Type B pancreatic cell (in vitro differentiated cells): ENCODE data around the gene NODAL. TPM values are rescaled to one million over a fixed set of nuclear protein-coding genes. Genes with fewer than 3 reads are reported as not detected.

Experiments used
- DNase-seq: peaks from one replicate; pipeline ENCODE4 v3.0.0; 2021; ENCODE audit warnings: mixed read lengths; ENCODE audit not compliant: unreplicated experiment; ENCODE audit errors: extremely low spot score
- H3K27ac Mint-ChIP-seq: 2 replicates; pipeline ENCODE4 v1.8.0; 2021; ENCODE audit warnings: mild to moderate bottlenecking, mixed read lengths
- H3K27me3 Mint-ChIP-seq: 2 replicates; pipeline ENCODE4 v1.8.0; 2021; ENCODE audit warnings: mixed read lengths
- H3K36me3 Mint-ChIP-seq: 2 replicates; pipeline ENCODE4 v1.8.0; 2021; ENCODE audit warnings: mixed read lengths
- H3K4me1 Mint-ChIP-seq: one replicate; pipeline ENCODE4 v1.8.0; 2021; ENCODE audit warnings: mixed read lengths; ENCODE audit not compliant: unreplicated experiment
- H3K4me3 Mint-ChIP-seq: 2 replicates; pipeline ENCODE4 v1.8.0; 2021; ENCODE audit warnings: mild to moderate bottlenecking, mixed read lengths
- H3K9me3 Mint-ChIP-seq: 2 replicates; pipeline ENCODE4 v1.8.0; 2021; ENCODE audit warnings: mixed read lengths
- CTCF ChIP-seq: fragments of 200-600 bp; sonication (generic); conservative IDR thresholded peaks from 2 replicates; pipeline ENCODE4 v1.5.0; 2021; ENCODE audit warnings: antibody characterized with exemption, mild to moderate bottlenecking
- total RNA-seq: library from RNA; stranded (reverse); gene quantifications from 2 replicates; pipeline ENCODE4 v1.2.1, GENCODE V29; 2021; ENCODE audit warnings: low replicate concordance

Gene NODAL
- total RNA-seq, 1 donor from 2014 or later, result not detected

- no peak for TF ChIP-seq CTCF
- peaks cover 36% of the 10 kb centered on the region for H3K27me3 Mint-ChIP-seq
- no peak for DNase-seq
- H3K27ac Mint-ChIP-seq, result no peak overlapping the region
- H3K4me3 Mint-ChIP-seq, result no peak overlapping the region
- H3K4me1 Mint-ChIP-seq, result peaks cover 13% of the 10 kb centered on the region
- no peaks in the 10 kb centered on the region for H3K36me3 Mint-ChIP-seq
- no peaks in the 10 kb centered on the region for H3K9me3 Mint-ChIP-seq
These were observed 6.0 kb downstream of the NODAL start for GRCh38 chr10:70435241-70436085.

- Mint-ChIP-seq H3K36me3 (no peaks in the 10 kb centered on the region), H3K9me3 (no peaks in the 10 kb centered on the region), H3K4me3 (no peak overlapping the region), H3K27ac (no peak overlapping the region), H3K4me1 (peaks cover 13% of the 10 kb centered on the region), H3K27me3 (peaks cover 20% of the 10 kb centered on the region)
- no peak for DNase-seq
- no peak for TF ChIP-seq CTCF
These were observed 7.8 kb downstream of the NODAL start for GRCh38 chr10:70433581-70434280.

GRCh38 chr10:70432561-70433263 is 8.8 kb downstream of the NODAL start:
- Mint-ChIP-seq H3K27ac (no peak overlapping the region), H3K27me3 (peaks cover 13% of the 10 kb centered on the region), H3K4me3 (no peak overlapping the region), H3K36me3 (no peaks in the 10 kb centered on the region), H3K9me3 (no peaks in the 10 kb centered on the region), H3K4me1 (peaks cover 13% of the 10 kb centered on the region)
- no peak for DNase-seq
- no peak for TF ChIP-seq CTCF

- no peaks in the 10 kb centered on the region for H3K36me3 Mint-ChIP-seq
- H3K4me3 Mint-ChIP-seq, result no peak overlapping the region
- no peak overlapping the region for H3K27ac Mint-ChIP-seq
- no peaks in the 10 kb centered on the region for H3K9me3 Mint-ChIP-seq
- DNase-seq, result no peak
- H3K27me3 Mint-ChIP-seq, result peaks cover 7% of the 10 kb centered on the region
- TF ChIP-seq CTCF, result no peak
- H3K4me1 Mint-ChIP-seq, result peaks cover 13% of the 10 kb centered on the region
These were observed 9.4 kb downstream of the NODAL start for GRCh38 chr10:70432101-70432500.

- Mint-ChIP-seq H3K36me3 (no peaks in the 10 kb centered on the region), H3K27me3 (no peaks in the 10 kb centered on the region), H3K9me3 (no peaks in the 10 kb centered on the region), H3K4me3 (no peak overlapping the region), H3K4me1 (peaks cover 13% of the 10 kb centered on the region), H3K27ac (no peak overlapping the region)
- DNase-seq, result peak; percentile 51
- no peak for TF ChIP-seq CTCF
These were observed 10.7 kb downstream of the NODAL start for GRCh38 chr10:70430493-70431445.
